Endothelial cell of umbilical vein (primary cell): ENCODE results near the gene TTC13. TPM values are rescaled to one million over a fixed set of nuclear protein-coding genes. Genes with fewer than 3 reads are reported as not detected.

Source experiments
- BruUV-seq: library from RNA; stranded (reverse); fragments of 400-500 nt; replicated peaks from 2 replicates; lab custom pipeline; 2021; lab: Mats Ljungman, UMichigan
- CTCF ChIA-PET: fragments of 300-600, 350-600 bp; sonication (Branson Sonifier 250); formaldehyde crosslinking; loops from one replicate; lab custom pipeline; 2021; ENCODE audit warnings: antibody characterized with exemption, inconsistent platforms; lab: Charles Lee
- POLR2A ChIA-PET: fragments of 300-600, 350-600 bp; sonication (Branson Sonifier 250); formaldehyde crosslinking; loops from one replicate; lab custom pipeline; 2021; ENCODE audit warnings: antibody characterized with exemption, inconsistent platforms; lab: Charles Lee
- DNase-seq: peaks from one replicate; pipeline ENCODE4 v3.0.0-alpha.2; 2011; ENCODE audit warnings: low read depth, low spot score
- FAIRE-seq: peaks from 2 replicates; lab custom pipeline; 2011; peaks lifted over from hg19 to GRCh38; lab: Jason Lieb, UNC
- H2AFZ ChIP-seq: 2 replicates; pipeline ENCODE4 v1.6.0; 2012; ENCODE audit warnings: low read depth, low read length, control low read depth, inconsistent platforms
- H3K27ac ChIP-seq: 2 replicates; pipeline ENCODE4 v1.5.1; 2011; ENCODE audit warnings: low read depth, mild to moderate bottlenecking, control low read depth, low read length, moderate library complexity; ENCODE audit not compliant: insufficient read depth
- H3K27me3 ChIP-seq, 2 experiments: 2 replicates each; pipeline versions ENCODE4 v1.6.0 to v1.6.1; 2011; ENCODE audit warnings: low read length in 2 of 2, mixed read lengths in 1 of 2; ENCODE audit not compliant: control insufficient read depth in 2 of 2, insufficient read depth in 2 of 2
- H3K36me3 ChIP-seq, 2 experiments: 2 replicates in 1 of 2; 3 replicates in 1 of 2; pipeline ENCODE4 v1.5.1; 2011; ENCODE audit warnings: low read length in 2 of 2, mild to moderate bottlenecking in 1 of 2, moderate library complexity in 1 of 2; ENCODE audit not compliant: control insufficient read depth in 2 of 2, insufficient read depth in 2 of 2; ENCODE audit errors: extremely low read depth in 1 of 2
- H3K4me1 ChIP-seq: 3 replicates; pipeline ENCODE4 v1.5.1; 2011; ENCODE audit warnings: mild to moderate bottlenecking, low read length; ENCODE audit not compliant: control insufficient read depth, insufficient read depth; ENCODE audit errors: extremely low read depth
- H3K4me2 ChIP-seq: 2 replicates; pipeline ENCODE4 v1.6.1; 2011; ENCODE audit warnings: low read length, control low read depth, mixed read lengths; ENCODE audit not compliant: insufficient read depth
- H3K4me3 ChIP-seq, 3 experiments: fragments of 200-600 bp in 1 of 3; sonication (generic), shearing (Covaris generic) in 1 of 3; replicated peaks in 1 of 3; 2 replicates each; pipeline ENCODE4 v1.5.1; 2011 to 2016; ENCODE audit warnings: control low read depth in 3 of 3, low read length in 3 of 3, mild to moderate bottlenecking in 2 of 3, inconsistent platforms in 1 of 3, low read depth in 1 of 3, moderate library complexity in 1 of 3; ENCODE audit not compliant: insufficient read depth in 1 of 3
- H3K79me2 ChIP-seq: 2 replicates; pipeline ENCODE4 v1.6.0; 2012; ENCODE audit warnings: low read length, inconsistent platforms; ENCODE audit not compliant: control insufficient read depth, insufficient read depth
- H3K9ac ChIP-seq: replicated peaks from 2 replicates; pipeline ENCODE3; 2011; ENCODE audit warnings: low read length, control low read depth; ENCODE audit not compliant: insufficient read depth; ENCODE audit errors: extremely low read depth
- H3K9me1 ChIP-seq: replicated peaks from 3 replicates; pipeline ENCODE4 v1.6.0; 2011; ENCODE audit warnings: mild to moderate bottlenecking, low read length; ENCODE audit not compliant: control insufficient read depth, insufficient read depth; ENCODE audit errors: extremely low read depth
- H3K9me3 ChIP-seq: replicated peaks from 2 replicates; pipeline ENCODE4 v1.5.1; 2012; ENCODE audit warnings: low read length, inconsistent platforms; ENCODE audit not compliant: control insufficient read depth, insufficient read depth
- H4K20me1 ChIP-seq: replicated peaks from 2 replicates; pipeline ENCODE3; 2011; ENCODE audit warnings: mild to moderate bottlenecking, low read length; ENCODE audit not compliant: control insufficient read depth, insufficient read depth; ENCODE audit errors: extremely low read depth
- EZH2 ChIP-seq: IDR thresholded peaks from 2 replicates; pipeline ENCODE4 v1.6.1; 2012; ENCODE audit warnings: borderline replicate concordance, low read depth, mild to moderate bottlenecking, moderate library complexity, low read length, inconsistent platforms; ENCODE audit not compliant: severe bottlenecking
- FOS ChIP-seq: IDR thresholded peaks from 2 replicates; pipeline ENCODE4 v1.6.1; 2011; ENCODE audit warnings: mild to moderate bottlenecking, low read length, moderate library complexity, borderline replicate concordance; ENCODE audit not compliant: insufficient read depth
- GATA2 ChIP-seq: IDR thresholded peaks from 2 replicates; pipeline ENCODE4 v1.7.0; 2011; ENCODE audit warnings: low read depth, mild to moderate bottlenecking, moderate library complexity, mixed read lengths, low read length; ENCODE audit not compliant: insufficient read length, insufficient read depth
- JUN ChIP-seq: IDR thresholded peaks from 2 replicates; pipeline ENCODE4 v1.6.1; 2011; ENCODE audit warnings: borderline replicate concordance, low read depth; ENCODE audit not compliant: insufficient read length, insufficient read depth
- MYC ChIP-seq: IDR thresholded peaks from one replicate; pipeline ENCODE4 v1.6.1; 2011; ENCODE audit warnings: mild to moderate bottlenecking, low read depth, low read length
- POLR2A ChIP-seq: IDR thresholded peaks from 2 replicates; pipeline ENCODE4 v1.6.1; 2012; ENCODE audit warnings: low read depth, mild to moderate bottlenecking, control low read depth, low read length
- POLR2AphosphoS5 ChIP-seq: IDR thresholded peaks from 2 replicates; pipeline ENCODE4 v1.6.1; 2012; ENCODE audit warnings: low read depth, mild to moderate bottlenecking, control low read depth, low read length, moderate library complexity; ENCODE audit not compliant: insufficient read depth
- dilution Hi-C: fragments of 300-500 bp; cut with MboI; formaldehyde crosslinking; loops from one replicate; pipeline ENCODE4 v1.15.0; 2019; ENCODE audit warnings: low sequenced_read_pairs; ENCODE audit not compliant: extremely low pct_ligation_motif_present
- intact Hi-C: fragments of 100-400 bp; cut with micrococcal nuclease; formaldehyde crosslinking; loops from one replicate; pipeline ENCODE4 v1.10.0; 2022
- polyA plus RNA-seq, 4 experiments: library from polyadenylated mRNA; depleted of rRNA in 3 of 4; stranded (reverse) in 3 of 4; unstranded in 1 of 4; fragments of >200 nt; gene quantifications; 2 replicates each; pipeline versions ENCODE4 v1.2.1 to v1.2.3, GENCODE V29; 2011 to 2012; ENCODE audit warnings: missing spikeins in 1 of 4
- total RNA-seq: library from RNA; stranded (reverse); gene quantifications from 2 replicates; pipeline ENCODE4 v1.2.3, GENCODE V29; 2021
- TF ChIP-seq, protein P1 (sequence below): IDR thresholded peaks from 2 replicates; pipeline ENCODE4 v1.6.1; 2011; ENCODE audit not compliant: insufficient read depth, insufficient read length
- TF ChIP-seq, protein P2 (sequence below), 2 donors: IDR thresholded peaks; 1 replicate in 1 of 2; 2 replicates in 1 of 2; pipeline ENCODE4 v1.5.1; 2011; ENCODE audit warnings: low read length in 2 of 2, mild to moderate bottlenecking in 2 of 2, moderate library complexity in 2 of 2, control low read depth in 1 of 2, inconsistent platforms in 1 of 2, low read depth in 1 of 2; ENCODE audit not compliant: insufficient read depth in 1 of 2; ENCODE audit errors: extremely low read depth in 1 of 2

Gene TTC13
- total and polyA plus RNA-seq, 2 donors (not counting 3 experiments of a cell fraction or from before 2014, with no cell fraction given) = 8.8 to 23.9 TPM

DNA sequence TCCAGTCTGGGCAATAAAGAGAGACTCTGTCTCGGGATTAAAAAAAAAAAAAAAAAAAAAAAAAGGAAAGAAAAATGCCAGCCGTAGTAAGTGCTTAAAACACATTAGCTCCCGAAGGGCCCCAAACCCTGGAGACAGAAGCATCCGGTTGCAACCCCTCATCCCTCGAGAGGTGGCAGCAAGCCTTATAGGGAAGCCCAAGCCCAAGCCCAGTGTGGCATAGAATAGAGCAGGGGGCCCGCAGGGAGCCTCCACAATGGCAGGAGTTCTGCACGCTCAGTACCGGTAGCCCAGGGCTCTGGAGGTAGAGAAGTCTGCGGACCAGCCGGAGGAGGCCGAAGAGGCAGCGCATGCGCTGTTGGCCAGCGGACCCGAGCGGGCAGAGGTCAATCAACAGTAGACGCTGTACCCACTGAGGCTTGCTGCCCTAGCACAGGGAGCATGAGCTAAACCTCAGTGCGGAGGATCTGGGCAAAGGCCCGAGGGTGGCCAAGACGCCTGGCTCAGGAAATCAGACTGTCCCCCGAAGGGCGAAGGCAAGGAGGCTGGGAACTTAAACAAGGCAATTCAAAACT is 76.2 kb downstream of the TTC13 start:
- Histone ChIP-seq H3K27me3 (no peaks in the 10 kb centered on the region), H3K4me3 (no peak overlapping the region), H3K9ac (no peak overlapping the region), H3K36me3 (peaks cover 0 to 3% of the 10 kb centered on the region in 2 experiments), H3K27ac (no peak overlapping the region), H3K79me2 (no peaks in the 10 kb centered on the region), H4K20me1 (no peaks in the 10 kb centered on the region), H3K9me3 (no peaks in the 10 kb centered on the region), H3K4me2 (no peak overlapping the region), H3K4me1 (peaks cover 6% of the 10 kb centered on the region), H2AFZ (no peak overlapping the region), H3K9me1 (no peaks in the 10 kb centered on the region)
- no peak for DNase-seq
- CTCF ChIA-PET = interaction anchor here (0.7 to 1.9 kb wide), 2 partner anchors 14 to 309 kb away, joined by 3 to 4 read pairs; no protein-coding TSS in a partner anchor
- no peak for FAIRE-seq
- no TSS peak for BruUV-seq
- no peak for TF ChIP-seq MYC
- TF ChIP-seq, protein P1, sequence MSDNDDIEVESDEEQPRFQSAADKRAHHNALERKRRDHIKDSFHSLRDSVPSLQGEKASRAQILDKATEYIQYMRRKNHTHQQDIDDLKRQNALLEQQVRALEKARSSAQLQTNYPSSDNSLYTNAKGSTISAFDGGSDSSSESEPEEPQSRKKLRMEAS = no peak
- no peak for TF ChIP-seq GATA2
- no peak for TF ChIP-seq EZH2
- TF ChIP-seq FOS = no peak
- TF ChIP-seq POLR2A = no peak
- TF ChIP-seq, protein P2, sequence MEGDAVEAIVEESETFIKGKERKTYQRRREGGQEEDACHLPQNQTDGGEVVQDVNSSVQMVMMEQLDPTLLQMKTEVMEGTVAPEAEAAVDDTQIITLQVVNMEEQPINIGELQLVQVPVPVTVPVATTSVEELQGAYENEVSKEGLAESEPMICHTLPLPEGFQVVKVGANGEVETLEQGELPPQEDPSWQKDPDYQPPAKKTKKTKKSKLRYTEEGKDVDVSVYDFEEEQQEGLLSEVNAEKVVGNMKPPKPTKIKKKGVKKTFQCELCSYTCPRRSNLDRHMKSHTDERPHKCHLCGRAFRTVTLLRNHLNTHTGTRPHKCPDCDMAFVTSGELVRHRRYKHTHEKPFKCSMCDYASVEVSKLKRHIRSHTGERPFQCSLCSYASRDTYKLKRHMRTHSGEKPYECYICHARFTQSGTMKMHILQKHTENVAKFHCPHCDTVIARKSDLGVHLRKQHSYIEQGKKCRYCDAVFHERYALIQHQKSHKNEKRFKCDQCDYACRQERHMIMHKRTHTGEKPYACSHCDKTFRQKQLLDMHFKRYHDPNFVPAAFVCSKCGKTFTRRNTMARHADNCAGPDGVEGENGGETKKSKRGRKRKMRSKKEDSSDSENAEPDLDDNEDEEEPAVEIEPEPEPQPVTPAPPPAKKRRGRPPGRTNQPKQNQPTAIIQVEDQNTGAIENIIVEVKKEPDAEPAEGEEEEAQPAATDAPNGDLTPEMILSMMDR (IDR thresholded peaks at IDR 0.05; ENCODE audit: extremely low read depth in 1 of 2, insufficient read depth in 1 of 2, low read depth in 1 of 2, low read length in 2 of 2) = no peak
- no peak for TF ChIP-seq JUN
- TF ChIP-seq POLR2AphosphoS5 = no peak
- dilution Hi-C loops (no loop called here), intact Hi-C loops (no loop called here)
- POLR2A ChIA-PET = no interaction called here
